Left kidney (tissue), 2 donors: ENCODE results near the gene DUSP28. TPM values are rescaled to one million over a fixed set of nuclear protein-coding genes. Genes with fewer than 3 reads are reported as not detected.
A peak's percentile ranks its signal among the peaks of the same experiment; 100 is the strongest.
"Not testable (repeated sequence)": the region's sequence is repeated elsewhere in the genome, so short reads cannot be mapped to it uniquely, and the experiment has no call there.

Experiments
- DNase-seq: peaks from one replicate; pipeline ENCODE4 v3.0.0-alpha.2; 2013
- polyA plus RNA-seq: library from polyadenylated mRNA; unstranded; fragments of 120-200 nt; gene quantifications from one replicate; pipeline ENCODE4 v1.2.1, GENCODE V29; 2013; ENCODE audit not compliant: insufficient read length

The DUSP28 gene
- polyA plus RNA-seq, 1 donor = 8.3 TPM

GRCh38 chr2:240559286-240559685, 871 bp upstream of the DUSP28 start:
- DNase-seq = no peak

GRCh38 chr2:240560480-240561324, 545 bp downstream of the DUSP28 start:
- peak; percentile 98 for DNase-seq

- DNase-seq = no peak
Measured at GRCh38 chr2:240561325-240561971, 1.3 kb downstream of the DUSP28 start.

GRCh38 chr2:240563231-240563630, 3.1 kb downstream of the DUSP28 start:
- not testable (repeated sequence) for DNase-seq

GRCh38 chr2:240563951-240564560, 3.9 kb downstream of the DUSP28 start:
- no peak for DNase-seq

- DNase-seq = no peak
Measured at GRCh38 chr2:240564561-240565332, 4.6 kb downstream of the DUSP28 start.

GRCh38 chr2:240565333-240566202, 5.4 kb downstream of the DUSP28 start:
- DNase-seq = no peak

GRCh38 chr2:240566203-240567136, 6.3 kb downstream of the DUSP28 start:
- DNase-seq = peak; percentile 70

- DNase-seq = no peak
Measured at GRCh38 chr2:240567137-240567871, 7.1 kb downstream of the DUSP28 start.

GRCh38 chr2:240567872-240568677, 7.9 kb downstream of the DUSP28 start, which contains the start of gene RNPEPL1:
TSS of gene RNPEPL1 (plus strand) at chr2:240568484. CDS start at chr2:240568587, 103 bp downstream.
- DNase-seq = no peak

GRCh38 chr2:240568678-240569522, 8.7 kb downstream of the DUSP28 start:
- no peak for DNase-seq

GRCh38 chr2:240569523-240569997, 9.4 kb downstream of the DUSP28 start:
- no peak for DNase-seq

GRCh38 chr2:240569998-240570530, 9.9 kb downstream of the DUSP28 start:
- DNase-seq = no peak

GRCh38 chr2:240570531-240571313, 10.6 kb downstream of the DUSP28 start:
- DNase-seq = no peak

GRCh38 chr2:240571314-240571973, 11.3 kb downstream of the DUSP28 start:
- no peak for DNase-seq
